Tibial artery (tissue), 4 donors: Measurements from ENCODE around the gene ATP11A.

Experiments used
- DNase-seq, 2 donors: peaks; one replicate each; pipeline ENCODE4 v3.0.0-alpha.2; 2019
- H3K27ac ChIP-seq, 2 donors: fragments of 200-600 bp; sonication (generic) in 1 of 2; 1 replicate in 1 of 2; 2 replicates in 1 of 2; pipeline ENCODE4 v1.5.1; 2018 to 2019; ENCODE audit warnings: mild to moderate bottlenecking in 1 of 2
- H3K27me3 ChIP-seq, 2 donors: fragments of 200-600 bp; sonication (generic) in 1 of 2; one replicate each; pipeline versions ENCODE4 v1.5.1 to v1.6.0; 2016 to 2019
- H3K36me3 ChIP-seq, 3 donors: fragments of 200-600 bp; sonication (generic) in 2 of 3; one replicate each; pipeline ENCODE4 v1.5.1; 2016 to 2019; ENCODE audit warnings: mild to moderate bottlenecking in 2 of 3
- H3K4me1 ChIP-seq, 4 donors: fragments of 200-600 bp; sonication (generic) in 2 of 4; 1 replicate in 3 of 4; 2 replicates in 1 of 4; pipeline ENCODE4 v1.5.1; 2016 to 2019
- H3K4me3 ChIP-seq, 2 donors: fragments of 200-600 bp; sonication (generic) in 1 of 2; 1 replicate in 1 of 2; 2 replicates in 1 of 2; pipeline ENCODE4 v1.5.1; 2018 to 2019; ENCODE audit warnings: mild to moderate bottlenecking in 2 of 2
- H3K9me3 ChIP-seq, 3 donors: fragments of 200-600 bp; sonication (generic) in 1 of 3; one replicate each; pipeline ENCODE4 v1.5.1; 2016 to 2019
- CTCF ChIP-seq, 2 experiments: fragments of 200-600 bp in 1 of 2; fragments of 450-650 bp in 1 of 2; IDR thresholded peaks; one replicate each; pipeline ENCODE4 v1.5.1; 2017 to 2019; ENCODE audit warnings: antibody characterized with exemption in 2 of 2, mild to moderate bottlenecking in 1 of 2, moderate library complexity in 1 of 2
- intact Hi-C: fragments of 100-400 bp; cut with DNase I; formaldehyde crosslinking; loops from one replicate; pipeline ENCODE4 v1.15.0; 2023; ENCODE audit warnings: low total_unique reads

ATP11A gene

GRCh38 chr13:112900226-112900600 is 210.4 kb downstream of the ATP11A start:
- Histone ChIP-seq H3K4me1 (peaks cover 0 to 18% (median 3%) of the 10 kb centered on the region in 4 donors), H3K36me3 (no peaks in the 10 kb centered on the region), H3K4me3 (no peak overlapping the region), H3K27ac (no peak overlapping the region), H3K27me3 (peaks cover 0 to 81% of the 10 kb centered on the region in 2 donors), H3K9me3 (peaks cover 0 to 8% (median 0%) of the 10 kb centered on the region in 3 donors)
- DNase-seq: no peak
- TF ChIP-seq CTCF (IDR thresholded peaks at IDR 0.05): no peak
- intact Hi-C loops: no loop called here

- no peak for DNase-seq
- no peaks in the 10 kb centered on the region for H3K36me3 ChIP-seq
- no peak for TF ChIP-seq CTCF (IDR thresholded peaks at IDR 0.05)
- no peak overlapping the region for H3K4me3 ChIP-seq
- peaks cover 0 to 76% of the 10 kb centered on the region in 2 donors for H3K27me3 ChIP-seq
- H3K4me1 ChIP-seq: peaks cover 0 to 13% (median 0%) of the 10 kb centered on the region in 4 donors
- peaks cover 0 to 12% (median 0%) of the 10 kb centered on the region in 3 donors for H3K9me3 ChIP-seq
- intact Hi-C loops: no loop called here
- H3K27ac ChIP-seq: no peak overlapping the region
Observed at GRCh38 chr13:112900691-112901091, 210.9 kb downstream of the ATP11A start.

GRCh38 chr13:112902101-112902651 is 212.3 kb downstream of the ATP11A start:
- intact Hi-C loops: no loop called here
- no peak for DNase-seq
- H3K9me3 ChIP-seq: peaks cover 0 to 13% (median 0%) of the 10 kb centered on the region in 3 donors
- no peak overlapping the region for H3K4me3 ChIP-seq
- no peak overlapping the region for H3K27ac ChIP-seq
- no peaks in the 10 kb centered on the region for H3K36me3 ChIP-seq
- peaks cover 0 to 12% (median 0%) of the 10 kb centered on the region in 4 donors for H3K4me1 ChIP-seq
- H3K27me3 ChIP-seq: peaks cover 0 to 70% of the 10 kb centered on the region in 2 donors
- TF ChIP-seq CTCF (IDR thresholded peaks at IDR 0.05): no peak

GRCh38 chr13:112902669-112903068 is 212.8 kb downstream of the ATP11A start:
- H3K27ac ChIP-seq: no peak overlapping the region
- no peak overlapping the region for H3K4me3 ChIP-seq
- peaks cover 0 to 12% (median 0%) of the 10 kb centered on the region in 4 donors for H3K4me1 ChIP-seq
- TF ChIP-seq CTCF (IDR thresholded peaks at IDR 0.05): no peak
- peaks cover 0 to 13% (median 0%) of the 10 kb centered on the region in 3 donors for H3K9me3 ChIP-seq
- no peaks in the 10 kb centered on the region for H3K36me3 ChIP-seq
- H3K27me3 ChIP-seq: peaks cover 0 to 66% of the 10 kb centered on the region in 2 donors
- intact Hi-C loops: no loop called here
- DNase-seq: no peak

GRCh38 chr13:112903071-112903577 is 213.3 kb downstream of the ATP11A start:
- TF ChIP-seq CTCF (IDR thresholded peaks at IDR 0.05): no peak
- intact Hi-C loops: no loop called here

More at GRCh38 chr13:112903071-112903577, 213.3 kb downstream of the ATP11A start:
- Histone ChIP-seq H3K9me3 (peaks cover 0 to 13% (median 0%) of the 10 kb centered on the region in 3 donors), H3K27ac (no peak overlapping the region), H3K4me3 (no peak overlapping the region), H3K27me3 (peaks cover 0 to 62% of the 10 kb centered on the region in 2 donors), H3K36me3 (no peaks in the 10 kb centered on the region), H3K4me1 (peaks cover 0 to 12% (median 0%) of the 10 kb centered on the region in 4 donors)
- no peak for DNase-seq
